Endothelial cell of umbilical vein (primary cell): ENCODE data around the gene KIF26B. TPM values are rescaled to one million over a fixed set of nuclear protein-coding genes. Genes with fewer than 3 reads are reported as not detected.

Experiments
- BruUV-seq: library from RNA; stranded (reverse); fragments of 400-500 nt; replicated peaks from 2 replicates; lab custom pipeline; 2021; lab: Mats Ljungman, UMichigan
- CTCF ChIA-PET: fragments of 300-600, 350-600 bp; sonication (Branson Sonifier 250); formaldehyde crosslinking; loops from one replicate; lab custom pipeline; 2021; ENCODE audit warnings: antibody characterized with exemption, inconsistent platforms; lab: Charles Lee
- POLR2A ChIA-PET: fragments of 300-600, 350-600 bp; sonication (Branson Sonifier 250); formaldehyde crosslinking; loops from one replicate; lab custom pipeline; 2021; ENCODE audit warnings: antibody characterized with exemption, inconsistent platforms; lab: Charles Lee
- DNase-seq: peaks from one replicate; pipeline ENCODE4 v3.0.0-alpha.2; 2011; ENCODE audit warnings: low read depth, low spot score
- FAIRE-seq: peaks from 2 replicates; lab custom pipeline; 2011; peaks lifted over from hg19 to GRCh38; lab: Jason Lieb, UNC
- H2AFZ ChIP-seq: 2 replicates; pipeline ENCODE4 v1.6.0; 2012; ENCODE audit warnings: low read depth, low read length, control low read depth, inconsistent platforms
- H3K27ac ChIP-seq: 2 replicates; pipeline ENCODE4 v1.5.1; 2011; ENCODE audit warnings: low read depth, mild to moderate bottlenecking, control low read depth, low read length, moderate library complexity; ENCODE audit not compliant: insufficient read depth
- H3K27me3 ChIP-seq, 2 experiments: 2 replicates each; pipeline versions ENCODE4 v1.6.0 to v1.6.1; 2011; ENCODE audit warnings: low read length in 2 of 2, mixed read lengths in 1 of 2; ENCODE audit not compliant: control insufficient read depth in 2 of 2, insufficient read depth in 2 of 2
- H3K36me3 ChIP-seq, 2 experiments: 2 replicates in 1 of 2; 3 replicates in 1 of 2; pipeline ENCODE4 v1.5.1; 2011; ENCODE audit warnings: low read length in 2 of 2, mild to moderate bottlenecking in 1 of 2, moderate library complexity in 1 of 2; ENCODE audit not compliant: control insufficient read depth in 2 of 2, insufficient read depth in 2 of 2; ENCODE audit errors: extremely low read depth in 1 of 2
- H3K4me1 ChIP-seq: 3 replicates; pipeline ENCODE4 v1.5.1; 2011; ENCODE audit warnings: mild to moderate bottlenecking, low read length; ENCODE audit not compliant: control insufficient read depth, insufficient read depth; ENCODE audit errors: extremely low read depth
- H3K4me2 ChIP-seq: 2 replicates; pipeline ENCODE4 v1.6.1; 2011; ENCODE audit warnings: low read length, control low read depth, mixed read lengths; ENCODE audit not compliant: insufficient read depth
- H3K4me3 ChIP-seq, 3 experiments: fragments of 200-600 bp in 1 of 3; sonication (generic), shearing (Covaris generic) in 1 of 3; replicated peaks in 1 of 3; 2 replicates each; pipeline ENCODE4 v1.5.1; 2011 to 2016; ENCODE audit warnings: control low read depth in 3 of 3, low read length in 3 of 3, mild to moderate bottlenecking in 2 of 3, inconsistent platforms in 1 of 3, low read depth in 1 of 3, moderate library complexity in 1 of 3; ENCODE audit not compliant: insufficient read depth in 1 of 3
- H3K79me2 ChIP-seq: 2 replicates; pipeline ENCODE4 v1.6.0; 2012; ENCODE audit warnings: low read length, inconsistent platforms; ENCODE audit not compliant: control insufficient read depth, insufficient read depth
- H3K9ac ChIP-seq: replicated peaks from 2 replicates; pipeline ENCODE3; 2011; ENCODE audit warnings: low read length, control low read depth; ENCODE audit not compliant: insufficient read depth; ENCODE audit errors: extremely low read depth
- H3K9me1 ChIP-seq: replicated peaks from 3 replicates; pipeline ENCODE4 v1.6.0; 2011; ENCODE audit warnings: mild to moderate bottlenecking, low read length; ENCODE audit not compliant: control insufficient read depth, insufficient read depth; ENCODE audit errors: extremely low read depth
- H3K9me3 ChIP-seq: replicated peaks from 2 replicates; pipeline ENCODE4 v1.5.1; 2012; ENCODE audit warnings: low read length, inconsistent platforms; ENCODE audit not compliant: control insufficient read depth, insufficient read depth
- H4K20me1 ChIP-seq: replicated peaks from 2 replicates; pipeline ENCODE3; 2011; ENCODE audit warnings: mild to moderate bottlenecking, low read length; ENCODE audit not compliant: control insufficient read depth, insufficient read depth; ENCODE audit errors: extremely low read depth
- CTCF ChIP-seq, 2 donors: IDR thresholded peaks; 1 replicate in 1 of 2; 2 replicates in 1 of 2; pipeline ENCODE4 v1.5.1; 2011; ENCODE audit warnings: low read length in 2 of 2, mild to moderate bottlenecking in 2 of 2, moderate library complexity in 2 of 2, control low read depth in 1 of 2, inconsistent platforms in 1 of 2, low read depth in 1 of 2; ENCODE audit not compliant: insufficient read depth in 1 of 2; ENCODE audit errors: extremely low read depth in 1 of 2
- EZH2 ChIP-seq: IDR thresholded peaks from 2 replicates; pipeline ENCODE4 v1.6.1; 2012; ENCODE audit warnings: borderline replicate concordance, low read depth, mild to moderate bottlenecking, moderate library complexity, low read length, inconsistent platforms; ENCODE audit not compliant: severe bottlenecking
- FOS ChIP-seq: IDR thresholded peaks from 2 replicates; pipeline ENCODE4 v1.6.1; 2011; ENCODE audit warnings: mild to moderate bottlenecking, low read length, moderate library complexity, borderline replicate concordance; ENCODE audit not compliant: insufficient read depth
- GATA2 ChIP-seq: IDR thresholded peaks from 2 replicates; pipeline ENCODE4 v1.7.0; 2011; ENCODE audit warnings: low read depth, mild to moderate bottlenecking, moderate library complexity, mixed read lengths, low read length; ENCODE audit not compliant: insufficient read length, insufficient read depth
- JUN ChIP-seq: IDR thresholded peaks from 2 replicates; pipeline ENCODE4 v1.6.1; 2011; ENCODE audit warnings: borderline replicate concordance, low read depth; ENCODE audit not compliant: insufficient read length, insufficient read depth
- MAX ChIP-seq: IDR thresholded peaks from 2 replicates; pipeline ENCODE4 v1.6.1; 2011; ENCODE audit not compliant: insufficient read depth, insufficient read length
- MYC ChIP-seq: IDR thresholded peaks from one replicate; pipeline ENCODE4 v1.6.1; 2011; ENCODE audit warnings: mild to moderate bottlenecking, low read depth, low read length
- POLR2A ChIP-seq: IDR thresholded peaks from 2 replicates; pipeline ENCODE4 v1.6.1; 2012; ENCODE audit warnings: low read depth, mild to moderate bottlenecking, control low read depth, low read length
- POLR2AphosphoS5 ChIP-seq: IDR thresholded peaks from 2 replicates; pipeline ENCODE4 v1.6.1; 2012; ENCODE audit warnings: low read depth, mild to moderate bottlenecking, control low read depth, low read length, moderate library complexity; ENCODE audit not compliant: insufficient read depth
- dilution Hi-C: fragments of 300-500 bp; cut with MboI; formaldehyde crosslinking; loops from one replicate; pipeline ENCODE4 v1.15.0; 2019; ENCODE audit warnings: low sequenced_read_pairs; ENCODE audit not compliant: extremely low pct_ligation_motif_present
- intact Hi-C: fragments of 100-400 bp; cut with micrococcal nuclease; formaldehyde crosslinking; loops from one replicate; pipeline ENCODE4 v1.10.0; 2022
- polyA plus RNA-seq, 4 experiments: library from polyadenylated mRNA; depleted of rRNA in 3 of 4; stranded (reverse) in 3 of 4; unstranded in 1 of 4; fragments of >200 nt; gene quantifications; 2 replicates each; pipeline versions ENCODE4 v1.2.1 to v1.2.3, GENCODE V29; 2011 to 2012; ENCODE audit warnings: missing spikeins in 1 of 4
- total RNA-seq: library from RNA; stranded (reverse); gene quantifications from 2 replicates; pipeline ENCODE4 v1.2.3, GENCODE V29; 2021

Gene KIF26B
- total and polyA plus RNA-seq, 2 donors (not counting 3 experiments of a cell fraction or from before 2014, with no cell fraction given): 0.04 to 0.49 TPM

- no peaks in the 10 kb centered on the region for H3K9me3 ChIP-seq
- ChIA-PET CTCF (no interaction called here), POLR2A (no interaction called here)
- no peaks in the 10 kb centered on the region for H3K4me1 ChIP-seq
- FAIRE-seq (no peak), DNase-seq (no peak)
- H3K4me3 ChIP-seq: no peak overlapping the region
- dilution Hi-C loops: no loop called here
- no peaks in the 10 kb centered on the region for H3K36me3 ChIP-seq
- no peaks in the 10 kb centered on the region for H3K79me2 ChIP-seq
- H2AFZ ChIP-seq: no peak overlapping the region
- no peak overlapping the region for H3K27ac ChIP-seq
- no peak overlapping the region for H3K4me2 ChIP-seq
- TF ChIP-seq MAX (no peak), JUN (no peak), CTCF (IDR thresholded peaks at IDR 0.05; ENCODE audit: extremely low read depth in 1 of 2, insufficient read depth in 1 of 2, low read depth in 1 of 2, low read length in 2 of 2) (no peak), POLR2A (no peak), EZH2 (no peak), MYC (no peak), POLR2AphosphoS5 (no peak), FOS (no peak), GATA2 (no peak)
- no peak overlapping the region for H3K9ac ChIP-seq
- H3K9me1 ChIP-seq: no peaks in the 10 kb centered on the region
- no peaks in the 10 kb centered on the region for H3K27me3 ChIP-seq
- BruUV-seq: no TSS peak
- no peaks in the 10 kb centered on the region for H4K20me1 ChIP-seq
- intact Hi-C loops: loop anchor here (10.0 kb wide), 1 partner anchor 219 kb away; no protein-coding TSS in a partner anchor
Measured at GRCh38 chr1:245294020-245294419, 139.2 kb downstream of the KIF26B start.
